ENCODE measurements around the gene USE1.

- no peak for TF ChIP-seq CTCF (IDR thresholded peaks at IDR 0.05)
- no peak for TF ChIP-seq POLR2A (IDR thresholded peaks at IDR 0.05)
- TF ChIP-seq POLR2AphosphoS5 (IDR thresholded peaks at IDR 0.05): no peak
- no peak for TF ChIP-seq EP300 (IDR thresholded peaks at IDR 0.05)
Measured at GRCh38 chr19:17192751-17193150, 22.4 kb upstream of the USE1 start.

All from upper lobe of left lung (tissue), 4 donors.